Fibroblast of lung (primary cell): ENCODE data around the gene COA7. TPM values are rescaled to one million over a fixed set of nuclear protein-coding genes. Genes with fewer than 3 reads are reported as not detected.

Experiments used
- DNase-seq, 2 donors: peaks; one replicate each; pipeline versions ENCODE4 v3.0.0 to v3.0.0-alpha.2; 2010; ENCODE audit warnings: low read depth in 2 of 2
- H2AFZ ChIP-seq: 2 replicates; pipeline ENCODE4 v1.5.1; 2012; ENCODE audit warnings: low read length, control low read depth, inconsistent platforms
- H3K27ac ChIP-seq: 2 replicates; pipeline ENCODE4 v1.5.1; 2011; ENCODE audit warnings: low read length, control low read depth; ENCODE audit not compliant: insufficient read depth
- H3K27me3 ChIP-seq: 2 replicates; pipeline ENCODE4 v1.5.1; 2011; ENCODE audit warnings: mild to moderate bottlenecking, low read length; ENCODE audit not compliant: control insufficient read depth, insufficient read depth
- H3K36me3 ChIP-seq: 2 replicates; pipeline ENCODE4 v1.5.1; 2011; ENCODE audit warnings: low read length; ENCODE audit not compliant: control insufficient read depth, insufficient read depth
- H3K4me1 ChIP-seq: 2 replicates; pipeline ENCODE4 v1.5.1; 2011; ENCODE audit warnings: low read length; ENCODE audit not compliant: control insufficient read depth, insufficient read depth; ENCODE audit errors: extremely low read depth
- H3K4me2 ChIP-seq: 2 replicates; pipeline ENCODE4 v1.5.1; 2011; ENCODE audit warnings: low read length, control low read depth; ENCODE audit not compliant: insufficient read depth; ENCODE audit errors: extremely low read depth
- H3K4me3 ChIP-seq, 4 experiments: fragments of 200-600 bp in 1 of 4; sonication (generic) in 1 of 4; replicated peaks in 1 of 4; 2 replicates each; pipeline ENCODE4 v1.5.1; 2011 to 2016; ENCODE audit warnings: low read length in 4 of 4, low read depth in 3 of 4, mild to moderate bottlenecking in 3 of 4, control low read depth in 2 of 4, inconsistent platforms in 1 of 4, mixed read lengths in 1 of 4; ENCODE audit not compliant: insufficient read depth in 1 of 4; ENCODE audit errors: control extremely low read depth in 1 of 4
- H3K79me2 ChIP-seq: 2 replicates; pipeline ENCODE4 v1.5.1; 2012; ENCODE audit warnings: mild to moderate bottlenecking, low read length, inconsistent platforms; ENCODE audit not compliant: control insufficient read depth, insufficient read depth
- H3K9ac ChIP-seq: 2 replicates; pipeline ENCODE4 v1.5.1; 2011; ENCODE audit warnings: mild to moderate bottlenecking, low read length, control low read depth; ENCODE audit not compliant: insufficient read depth
- H3K9me3 ChIP-seq: 2 replicates; pipeline ENCODE4 v1.5.1; 2012; ENCODE audit warnings: low read depth, low read length; ENCODE audit not compliant: control insufficient read depth, insufficient read depth
- H4K20me1 ChIP-seq: 2 replicates; pipeline ENCODE4 v1.5.1; 2011; ENCODE audit warnings: low read length; ENCODE audit not compliant: control insufficient read depth, insufficient read depth; ENCODE audit errors: extremely low read depth
- EZH2 ChIP-seq: IDR thresholded peaks from 2 replicates; pipeline ENCODE4 v1.5.1; 2012; ENCODE audit warnings: low read length, control low read depth, mild to moderate bottlenecking; ENCODE audit errors: missing control alignments
- polyA plus RNA-seq, 2 donors: library from polyadenylated mRNA; depleted of rRNA in 1 of 2; stranded (reverse) in 1 of 2; unstranded in 1 of 2; fragments of >200 nt; gene quantifications; 2 replicates each; pipeline ENCODE4 v1.2.1, GENCODE V29; 2011 to 2012; ENCODE audit warnings: missing spikeins in 1 of 2
- total RNA-seq: library from RNA; depleted of rRNA; stranded (reverse); fragments of >200 nt; gene quantifications from 2 replicates; pipeline ENCODE4 v1.2.1, GENCODE V29; 2014
- TF ChIP-seq, protein P1 (sequence below), 2 donors: IDR thresholded peaks in 1 of 2; conservative IDR thresholded peaks in 1 of 2; 1 replicate in 1 of 2; 2 replicates in 1 of 2; pipeline ENCODE4 v1.5.1; 2011 to 2012; ENCODE audit warnings: low read length in 2 of 2, control low read depth in 1 of 2, inconsistent platforms in 1 of 2, low read depth in 1 of 2, mild to moderate bottlenecking in 1 of 2

COA7 gene
- total and polyA plus RNA-seq, 2 donors (not counting 1 experiment from before 2014, with no cell fraction given), result 14.5 to 16.2 TPM

DNA sequence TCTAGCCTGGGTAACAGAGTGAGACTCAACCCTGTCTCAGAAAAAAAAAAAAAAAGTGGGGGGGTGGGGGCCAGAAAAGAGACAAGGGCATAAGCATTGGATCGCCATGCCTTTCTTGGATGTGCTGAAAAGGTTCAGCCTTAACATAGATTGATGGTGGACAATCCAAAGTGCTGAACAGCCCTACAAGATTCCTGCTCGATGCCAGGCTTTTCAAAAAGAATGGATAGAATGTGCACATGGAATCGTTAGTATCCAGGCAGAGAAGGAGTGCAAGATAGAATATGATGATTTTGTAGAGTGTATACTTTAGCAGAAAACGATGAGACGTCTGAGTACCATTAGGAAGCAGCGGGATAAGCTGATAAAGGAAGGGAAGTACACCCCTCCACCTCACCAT, 10.9 kb upstream of the COA7 start:
- Histone ChIP-seq H3K36me3 (no peaks in the 10 kb centered on the region), H3K79me2 (no peaks in the 10 kb centered on the region), H3K9ac (no peak overlapping the region), H3K4me1 (no peaks in the 10 kb centered on the region), H3K4me3 (no peak overlapping the region), H3K27ac (no peak overlapping the region), H3K4me2 (no peak overlapping the region), H4K20me1 (no peaks in the 10 kb centered on the region), H3K27me3 (no peaks in the 10 kb centered on the region), H3K9me3 (no peaks in the 10 kb centered on the region), H2AFZ (no peak overlapping the region)
- DNase-seq, result peak in 1 of 2 donors; percentile 54
- TF ChIP-seq, protein P1, sequence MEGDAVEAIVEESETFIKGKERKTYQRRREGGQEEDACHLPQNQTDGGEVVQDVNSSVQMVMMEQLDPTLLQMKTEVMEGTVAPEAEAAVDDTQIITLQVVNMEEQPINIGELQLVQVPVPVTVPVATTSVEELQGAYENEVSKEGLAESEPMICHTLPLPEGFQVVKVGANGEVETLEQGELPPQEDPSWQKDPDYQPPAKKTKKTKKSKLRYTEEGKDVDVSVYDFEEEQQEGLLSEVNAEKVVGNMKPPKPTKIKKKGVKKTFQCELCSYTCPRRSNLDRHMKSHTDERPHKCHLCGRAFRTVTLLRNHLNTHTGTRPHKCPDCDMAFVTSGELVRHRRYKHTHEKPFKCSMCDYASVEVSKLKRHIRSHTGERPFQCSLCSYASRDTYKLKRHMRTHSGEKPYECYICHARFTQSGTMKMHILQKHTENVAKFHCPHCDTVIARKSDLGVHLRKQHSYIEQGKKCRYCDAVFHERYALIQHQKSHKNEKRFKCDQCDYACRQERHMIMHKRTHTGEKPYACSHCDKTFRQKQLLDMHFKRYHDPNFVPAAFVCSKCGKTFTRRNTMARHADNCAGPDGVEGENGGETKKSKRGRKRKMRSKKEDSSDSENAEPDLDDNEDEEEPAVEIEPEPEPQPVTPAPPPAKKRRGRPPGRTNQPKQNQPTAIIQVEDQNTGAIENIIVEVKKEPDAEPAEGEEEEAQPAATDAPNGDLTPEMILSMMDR (conservative IDR thresholded peaks at IDR 0.05 in 1 of 2, IDR thresholded peaks at IDR 0.05 in 1 of 2; ENCODE audit: low read depth in 1 of 2, low read length in 2 of 2), result no peak
- TF ChIP-seq EZH2, result no peak

DNA sequence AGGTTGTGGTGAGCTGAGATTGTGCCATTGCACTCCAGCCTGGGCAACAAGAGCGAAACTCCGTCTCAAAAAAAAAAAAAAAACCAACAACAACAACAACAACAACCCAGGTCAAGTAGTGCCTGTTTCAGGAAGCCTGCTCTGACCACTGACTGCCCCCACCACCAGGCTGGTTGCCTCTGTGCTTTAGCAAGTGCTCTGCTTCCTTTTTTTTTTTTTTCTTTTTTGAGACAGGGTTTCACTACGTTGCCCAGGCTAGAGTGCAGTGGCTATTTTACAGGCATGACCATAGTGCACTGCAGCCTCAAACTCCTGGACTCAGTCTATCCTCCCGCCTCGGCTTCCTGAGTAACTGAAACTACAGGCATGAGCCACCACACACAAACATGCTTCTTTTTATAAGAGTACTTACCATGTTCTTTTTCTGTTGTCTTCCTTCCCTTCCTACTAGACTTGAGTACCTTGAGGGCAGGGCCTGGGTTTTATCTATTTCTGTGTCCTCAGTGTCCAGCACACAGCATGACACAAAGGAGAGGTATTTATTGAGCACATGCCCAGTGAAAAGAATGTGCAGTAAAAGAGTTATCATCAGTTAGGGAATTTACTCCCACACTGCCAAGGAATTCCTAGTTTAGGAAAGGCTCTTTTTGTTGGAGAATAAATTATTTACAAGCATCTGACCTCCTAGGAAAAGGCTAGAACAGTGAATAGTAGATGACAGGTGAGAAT, 9.9 kb upstream of the COA7 start:
- H3K4me2 ChIP-seq, result no peak overlapping the region
- H3K9me3 ChIP-seq, result no peaks in the 10 kb centered on the region
- TF ChIP-seq, protein P1 (conservative IDR thresholded peaks at IDR 0.05 in 1 of 2, IDR thresholded peaks at IDR 0.05 in 1 of 2; ENCODE audit: low read depth in 1 of 2, low read length in 2 of 2), result no peak
- TF ChIP-seq EZH2, result no peak
- H3K27me3 ChIP-seq, result no peaks in the 10 kb centered on the region
- DNase-seq, result peak; percentile 23 to 94
- H2AFZ ChIP-seq, result no peak overlapping the region
- no peaks in the 10 kb centered on the region for H4K20me1 ChIP-seq
- H3K27ac ChIP-seq, result no peak overlapping the region
- no peak overlapping the region for H3K9ac ChIP-seq
- no peaks in the 10 kb centered on the region for H3K79me2 ChIP-seq
- H3K4me3 ChIP-seq, result no peak overlapping the region
- peaks cover 3% of the 10 kb centered on the region for H3K4me1 ChIP-seq
- no peaks in the 10 kb centered on the region for H3K36me3 ChIP-seq

DNA sequence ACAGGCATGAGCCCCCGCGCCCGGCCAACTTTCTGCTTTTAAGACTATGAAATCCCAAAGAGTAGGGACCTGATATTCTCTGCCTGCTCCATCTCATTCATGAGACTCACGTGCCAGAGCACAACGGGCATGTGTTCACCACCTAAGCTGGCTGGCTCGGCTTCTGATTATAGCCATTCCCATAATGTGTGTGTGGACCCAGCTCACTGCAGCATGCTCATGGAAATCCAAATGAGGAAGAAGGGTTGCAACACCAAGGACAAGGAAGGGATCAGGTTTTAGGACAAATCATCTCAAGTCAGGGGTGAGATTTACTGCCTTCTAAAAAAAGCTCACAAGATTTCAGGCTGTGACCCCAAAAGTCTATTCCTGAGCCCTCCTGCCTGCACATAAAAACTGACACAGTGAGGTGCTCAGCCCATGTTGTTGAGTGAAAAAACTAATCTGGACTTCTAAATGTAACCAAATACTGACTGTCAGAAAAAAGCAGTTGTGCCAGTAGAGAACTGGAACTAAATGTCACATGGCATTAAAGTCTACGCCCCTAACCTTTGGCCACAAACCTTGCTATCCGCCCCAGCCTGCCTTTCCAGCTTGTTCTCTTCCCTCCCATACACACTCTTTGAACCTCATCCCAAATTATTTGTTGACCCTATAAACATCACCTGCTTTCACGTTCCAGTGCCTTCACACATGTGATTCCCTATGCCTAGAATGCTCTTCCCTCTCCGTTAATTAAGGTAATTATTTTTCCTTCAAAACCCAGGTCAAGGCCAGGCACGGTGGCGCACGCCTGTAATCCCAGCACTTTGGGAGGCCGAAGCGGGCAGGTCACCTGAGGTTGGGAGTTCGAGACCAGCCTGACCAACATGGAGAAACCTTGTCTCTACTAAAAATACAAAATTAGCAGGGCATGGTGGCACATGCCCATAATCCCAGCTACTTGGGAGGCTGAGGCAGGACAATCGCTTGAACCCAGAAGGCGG, 9.1 kb upstream of the COA7 start:
- Histone ChIP-seq H3K79me2 (no peaks in the 10 kb centered on the region), H3K4me1 (peaks cover 4% of the 10 kb centered on the region), H3K27ac (no peak overlapping the region), H3K27me3 (no peaks in the 10 kb centered on the region), H3K4me3 (no peak overlapping the region), H3K9ac (no peak overlapping the region), H4K20me1 (no peaks in the 10 kb centered on the region), H3K4me2 (no peak overlapping the region), H3K36me3 (no peaks in the 10 kb centered on the region), H2AFZ (no peak overlapping the region), H3K9me3 (no peaks in the 10 kb centered on the region)
- TF ChIP-seq EZH2, result no peak
- TF ChIP-seq, protein P1 (conservative IDR thresholded peaks at IDR 0.05 in 1 of 2, IDR thresholded peaks at IDR 0.05 in 1 of 2; ENCODE audit: low read depth in 1 of 2, low read length in 2 of 2), result no peak
- DNase-seq, result no peak
